Stimulated activated CD8-positive, alpha-beta memory T cell treated with anti-CD3 and anti-CD28 coated beads, Interleukin-7, amount 100 ng/mL, for 1 hour (primary cell): Measurements from ENCODE around the gene MME.

ENCODE experiments used
- DNase-seq, 2 donors: peaks; one replicate each; pipeline ENCODE4 v3.0.0-alpha.2; 2020; ENCODE audit warnings: low read depth in 2 of 2

MME gene

DNA sequence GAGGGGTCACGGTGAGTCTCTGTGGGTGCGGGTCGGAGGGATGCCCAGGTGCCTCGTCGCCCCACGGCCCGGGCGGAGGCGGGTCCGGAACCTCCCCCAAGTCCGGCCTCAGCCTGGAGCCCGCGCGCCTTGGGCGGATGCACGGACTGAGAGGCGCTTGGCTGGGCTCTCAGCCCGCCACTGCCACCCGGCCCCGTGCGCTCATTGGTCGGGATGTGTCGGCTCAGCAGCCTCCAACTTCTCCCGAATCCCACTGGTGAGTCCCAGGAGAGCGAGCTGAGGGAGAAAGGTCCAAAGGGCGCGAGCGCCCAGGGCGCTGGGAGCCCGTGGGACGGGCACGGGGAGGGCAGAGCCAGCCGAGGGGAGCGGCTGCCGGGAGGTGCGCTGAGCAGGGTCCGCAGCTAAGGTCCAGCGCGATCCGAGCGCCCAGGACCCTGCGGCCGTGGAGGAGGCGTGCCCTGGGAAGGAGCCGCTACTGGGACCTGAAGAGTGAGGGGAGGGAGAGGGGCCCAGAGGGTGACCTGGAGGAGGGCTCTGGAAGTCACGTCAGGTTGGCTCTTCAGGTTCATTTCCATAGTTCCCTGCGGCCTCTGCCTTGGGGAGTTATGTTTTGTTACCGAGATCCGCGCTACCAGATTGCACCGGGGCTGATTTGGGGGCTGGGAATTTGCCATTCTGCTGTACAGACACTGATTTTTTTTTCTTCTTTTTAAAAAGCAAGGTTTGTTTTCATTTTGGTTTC lies at the start of gene MME:
Gene MME (plus strand): TSS at position 574 of the 742 bp plus-strand sequence. CDS start 3,849 bp downstream, outside the sequence.
- no peak for DNase-seq

DNA sequence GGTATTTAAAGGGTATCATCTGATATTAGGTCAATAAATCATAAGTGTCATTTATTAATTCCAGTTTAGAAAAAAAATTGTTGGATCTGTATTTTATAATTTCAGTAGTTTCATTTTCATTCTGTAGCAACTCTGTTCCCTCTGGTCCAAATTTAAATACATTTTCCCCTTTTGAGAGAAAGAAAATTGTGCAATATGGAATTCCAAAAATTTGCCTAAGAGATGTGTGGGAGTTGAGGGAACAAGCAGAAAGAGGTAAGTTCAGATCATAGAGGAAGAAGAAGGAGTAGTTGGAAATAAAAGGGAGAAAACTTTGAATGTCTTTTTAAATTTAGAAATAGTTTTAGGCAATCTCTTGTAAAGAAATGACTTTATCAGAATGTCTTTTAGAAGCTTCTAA lies 48.9 kb upstream of the MME start:
- DNase-seq: no peak

DNA sequence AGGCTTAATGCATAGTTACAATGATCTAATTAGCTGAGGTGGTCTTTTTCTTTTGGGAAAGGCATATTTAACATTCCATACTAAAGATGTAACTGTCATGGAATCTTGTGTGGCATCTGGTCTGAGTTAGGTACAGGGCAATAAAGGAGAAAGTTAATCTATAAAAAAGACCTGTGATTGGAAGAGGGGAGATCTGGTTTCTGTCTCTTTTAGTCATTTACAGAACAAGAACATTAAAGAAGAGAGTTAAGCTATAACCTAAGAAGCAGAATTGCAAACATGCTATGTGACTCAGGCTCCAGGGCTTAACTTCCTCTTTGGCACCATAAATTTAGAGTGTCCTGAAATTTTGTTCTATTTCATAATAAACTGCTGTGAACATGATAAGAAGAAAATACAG lies 47.2 kb upstream of the MME start:
- DNase-seq: no peak

DNA sequence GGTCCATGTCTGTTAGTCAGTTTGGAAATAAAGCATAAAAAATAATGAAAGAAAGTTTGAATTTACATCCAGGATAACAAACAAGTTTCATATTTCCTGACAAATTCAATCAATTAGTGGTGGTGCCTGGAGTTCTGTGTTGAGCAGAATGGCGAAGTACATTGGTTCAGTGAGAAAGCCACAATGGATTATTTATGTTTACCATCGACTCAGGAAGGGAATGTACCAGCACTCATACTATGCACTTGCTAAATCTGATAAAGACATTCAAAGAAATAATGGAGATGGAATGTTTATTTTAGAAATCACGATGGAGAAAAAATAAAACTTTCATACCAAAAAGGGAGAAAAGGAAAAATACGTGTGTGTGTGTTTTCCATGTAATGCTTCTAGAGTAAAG lies 45.3 kb upstream of the MME start:
- no peak for DNase-seq

DNA sequence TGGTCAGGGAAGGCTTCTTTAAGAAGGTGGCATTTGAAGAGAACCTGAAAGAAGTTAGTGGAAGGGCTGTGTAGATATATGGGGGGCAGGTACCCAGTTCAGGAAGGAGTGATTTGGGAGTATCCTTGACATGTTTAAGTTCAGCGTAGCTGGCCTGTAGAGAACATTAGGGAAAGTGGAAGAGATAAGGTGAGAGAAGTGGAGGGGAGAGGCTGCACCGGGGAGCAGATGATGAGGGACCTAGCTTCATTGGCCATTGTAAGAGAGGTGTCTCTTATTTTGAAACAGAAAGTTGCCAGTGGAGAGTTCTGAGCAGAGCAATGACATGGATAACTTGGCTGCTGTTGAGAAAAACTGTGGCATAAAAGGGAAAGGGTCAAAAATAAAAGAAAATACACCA lies 44.6 kb upstream of the MME start:
- no peak for DNase-seq

DNA sequence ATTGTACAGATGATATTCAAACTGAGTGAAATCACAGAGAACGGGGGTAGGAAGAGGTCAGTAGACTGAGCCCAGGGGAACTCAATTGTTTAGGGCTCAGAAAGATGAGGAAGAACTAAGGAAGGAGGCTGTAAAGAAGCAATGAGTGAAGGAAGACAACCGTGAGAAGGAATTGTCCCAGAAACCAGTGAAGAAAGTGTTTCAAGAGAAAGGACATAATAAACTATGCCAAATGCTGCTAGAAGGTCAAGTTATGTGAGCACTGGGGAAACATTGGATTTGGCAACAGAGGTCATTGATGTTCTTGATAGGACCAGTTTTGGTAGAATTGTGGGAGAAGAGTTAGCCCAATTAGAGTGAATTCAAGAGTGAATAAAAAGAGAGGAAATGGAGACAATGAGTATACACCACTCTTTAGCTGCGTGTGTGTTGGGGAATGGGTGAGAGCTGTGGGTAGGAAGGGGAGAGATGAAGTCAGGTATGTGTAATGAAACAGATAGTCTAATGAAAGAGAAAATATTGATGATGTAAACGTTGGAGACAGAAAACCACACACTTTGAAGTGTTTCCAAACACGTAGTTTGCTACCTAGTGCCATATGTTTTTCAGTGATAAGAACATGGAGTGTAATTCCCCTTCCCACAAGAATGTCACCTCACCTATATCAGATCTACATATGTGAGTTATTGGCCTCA lies 42.5 kb upstream of the MME start:
- DNase-seq: no peak

DNA sequence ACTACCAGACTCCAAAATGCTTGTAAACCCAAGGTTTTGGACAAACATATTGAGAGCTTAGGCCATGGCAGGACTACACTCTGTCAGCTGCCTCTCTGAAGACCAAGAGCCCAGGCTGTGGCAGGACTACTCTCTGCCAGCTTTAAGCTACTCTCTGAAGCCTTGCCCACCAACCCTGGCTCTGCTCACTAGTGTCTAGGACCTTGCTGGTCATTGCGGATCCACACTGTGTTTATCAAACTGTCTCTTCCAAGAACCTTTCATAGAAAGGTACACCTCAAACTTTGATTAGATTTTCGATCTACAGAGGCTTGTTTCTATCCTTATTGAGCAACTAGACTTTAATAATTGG lies 41.9 kb upstream of the MME start:
- no peak for DNase-seq

DNA sequence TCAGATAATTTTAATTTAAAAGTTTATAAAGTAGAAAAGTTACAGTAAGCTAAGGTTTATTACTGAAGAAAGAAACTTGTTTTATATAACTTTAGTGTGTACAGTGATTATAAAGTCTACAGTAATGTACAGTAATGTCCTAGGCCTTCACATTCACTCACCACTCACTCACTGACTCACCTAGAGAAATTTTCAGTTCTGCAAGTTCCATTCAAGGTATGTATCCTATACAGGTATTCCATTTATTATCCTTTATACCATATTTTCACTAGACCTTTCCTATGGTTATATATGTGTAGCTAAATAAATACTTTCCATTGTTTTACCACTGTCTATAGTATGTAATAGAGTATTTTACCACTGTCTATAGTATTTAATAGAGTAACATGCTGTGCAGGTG lies 33.2 kb upstream of the MME start:
- no peak for DNase-seq

DNA sequence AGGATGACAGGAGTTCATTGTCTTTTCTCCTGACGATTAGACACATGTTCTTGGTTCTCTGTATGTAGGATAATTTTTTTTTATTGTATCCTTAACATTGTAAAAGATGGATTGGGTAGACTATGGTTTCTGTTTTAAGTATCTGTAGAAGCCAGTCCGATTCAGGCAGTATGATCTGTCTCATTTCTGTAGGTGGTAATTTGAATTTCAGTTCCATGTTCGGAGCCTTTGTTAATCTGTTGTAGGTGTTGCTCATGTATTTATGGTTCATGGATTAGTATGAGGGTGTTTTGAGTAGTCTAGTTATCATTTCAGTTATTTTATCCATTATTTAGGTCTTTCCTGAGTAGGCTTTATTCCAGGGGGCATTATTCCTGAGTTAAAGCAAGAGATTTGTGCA lies 32.4 kb upstream of the MME start:
- no peak for DNase-seq

DNA sequence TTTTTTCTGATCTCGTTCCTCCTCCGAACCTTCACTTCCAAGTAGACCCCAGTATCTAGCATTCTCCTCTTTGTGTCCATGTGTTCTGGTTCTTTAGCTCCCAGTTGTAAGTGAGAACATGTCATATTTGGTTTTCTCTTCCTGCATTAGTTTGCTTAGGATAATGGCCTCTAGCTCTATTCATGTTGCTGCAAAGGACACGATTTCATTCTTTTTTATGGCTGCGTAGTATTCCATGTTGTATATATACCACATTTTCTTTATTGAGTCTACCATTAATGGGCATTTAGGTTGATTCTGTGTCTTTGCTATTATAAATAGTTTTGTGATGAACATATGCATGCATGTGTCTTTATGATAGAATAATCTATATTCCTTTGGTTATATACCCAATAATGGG lies 30.2 kb upstream of the MME start:
- no peak for DNase-seq

DNA sequence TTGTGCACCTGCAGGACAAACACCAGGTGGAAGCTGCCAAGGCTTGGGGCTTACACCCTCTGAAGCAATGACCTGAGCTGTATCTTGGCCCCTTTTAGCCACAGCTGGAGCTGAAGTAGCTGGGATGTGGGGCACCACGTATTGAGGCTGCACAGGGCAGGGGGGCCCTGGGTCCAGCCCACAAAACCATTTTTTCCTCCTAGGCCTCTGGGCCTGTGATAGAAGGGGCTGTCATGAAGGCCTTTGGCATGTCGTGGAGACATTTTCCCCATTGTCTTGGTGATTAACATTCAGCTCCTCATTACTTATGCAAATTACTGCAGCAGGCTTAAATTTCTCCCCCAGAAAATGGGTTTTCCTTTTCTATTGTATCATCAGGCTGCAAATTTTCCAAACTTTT lies 27.6 kb upstream of the MME start:
- no peak for DNase-seq

DNA sequence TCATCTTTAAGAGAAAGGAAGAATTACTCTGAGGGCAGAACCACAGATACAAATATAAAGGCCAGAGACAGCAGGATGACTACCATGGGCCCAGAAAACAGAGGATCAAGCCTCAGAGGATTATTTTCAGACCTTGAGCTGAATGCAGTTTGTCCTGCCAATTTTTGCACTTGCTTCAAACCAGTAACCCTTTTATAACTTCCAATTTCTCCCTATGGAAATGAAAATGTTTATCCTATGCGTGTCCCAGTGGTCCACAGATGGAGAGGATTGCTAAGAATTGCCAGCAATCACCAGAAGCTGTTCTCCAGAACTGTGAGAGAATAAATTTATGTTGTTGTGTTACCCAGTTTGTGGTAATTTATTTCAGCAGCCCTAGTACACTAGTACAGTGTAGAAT lies 26.4 kb upstream of the MME start:
- no peak for DNase-seq

DNA sequence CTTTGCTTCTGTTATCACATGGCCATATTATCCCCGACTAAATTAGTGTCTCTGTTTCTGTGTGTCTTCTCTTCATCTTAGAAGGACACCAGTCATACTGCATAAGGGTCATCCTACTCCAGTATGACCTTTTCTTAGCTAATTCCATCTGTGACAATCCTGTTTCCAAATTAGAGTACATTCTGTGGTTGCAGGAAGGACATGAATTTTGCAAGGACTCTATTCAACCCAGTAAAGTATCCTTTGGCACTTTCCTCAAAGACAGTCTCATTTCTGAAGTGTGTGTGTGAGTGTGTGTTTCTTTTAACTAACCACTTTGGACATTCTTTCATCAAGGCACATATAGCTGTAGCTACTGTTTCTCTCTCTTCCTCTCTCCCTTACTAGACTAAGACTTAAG lies 15.2 kb upstream of the MME start:
- DNase-seq: no peak

DNA sequence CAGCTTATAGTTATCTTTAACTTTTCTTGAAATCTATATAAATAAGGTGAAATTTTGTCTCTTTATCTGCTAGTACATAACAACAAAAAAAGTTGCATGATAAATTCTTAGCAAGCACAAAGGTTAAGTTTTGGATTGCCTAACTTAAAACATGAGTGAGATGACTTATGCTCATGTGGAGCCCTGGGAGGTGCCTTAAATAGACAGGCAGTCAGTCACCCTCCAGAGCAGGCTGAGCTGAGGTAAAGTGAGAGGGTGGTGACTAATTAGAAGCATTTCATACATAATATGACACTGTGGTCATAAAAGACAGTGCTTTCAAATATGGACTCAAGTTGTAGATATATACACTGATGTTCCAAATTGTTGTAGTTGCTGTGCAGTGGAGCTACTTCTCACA lies 14.6 kb upstream of the MME start:
- DNase-seq: no peak

DNA sequence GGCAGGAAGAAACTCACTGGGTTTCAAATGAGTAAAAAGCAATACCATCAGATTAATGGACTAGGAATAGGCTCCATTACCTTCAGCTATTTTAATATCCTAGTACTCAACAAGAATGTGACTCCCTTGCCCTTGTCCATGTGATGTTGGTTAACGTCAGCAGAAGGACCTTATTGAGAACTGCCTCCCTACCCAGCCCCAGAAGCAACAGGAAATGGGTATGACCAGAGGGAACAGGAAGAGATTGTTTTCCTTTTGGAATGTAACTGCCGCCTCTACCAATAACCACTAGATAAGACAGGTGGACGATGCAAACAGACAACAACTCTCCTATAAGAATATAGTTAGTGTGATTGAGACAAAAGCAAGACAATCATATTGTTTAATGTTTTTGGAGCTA lies 10.4 kb upstream of the MME start:
- DNase-seq: no peak

DNA sequence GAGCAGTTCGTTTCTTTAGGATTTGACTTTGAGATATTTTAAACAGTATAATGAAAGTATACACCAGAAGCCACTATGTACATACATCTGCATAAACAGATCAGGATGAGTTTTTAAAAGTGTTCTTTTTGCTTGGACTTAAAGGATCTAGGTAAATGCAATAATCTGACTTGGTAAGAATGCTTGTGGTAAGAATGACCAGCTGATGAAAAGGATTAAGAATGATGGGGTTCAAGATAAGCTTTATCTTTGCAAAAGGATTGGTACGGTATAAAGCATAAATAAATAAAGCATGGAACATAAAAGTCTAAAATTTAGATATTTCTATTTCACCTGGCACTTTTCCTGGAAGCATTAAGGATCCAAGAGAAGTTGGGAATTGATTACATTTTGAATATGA lies 9.8 kb upstream of the MME start:
- DNase-seq: no peak

DNA sequence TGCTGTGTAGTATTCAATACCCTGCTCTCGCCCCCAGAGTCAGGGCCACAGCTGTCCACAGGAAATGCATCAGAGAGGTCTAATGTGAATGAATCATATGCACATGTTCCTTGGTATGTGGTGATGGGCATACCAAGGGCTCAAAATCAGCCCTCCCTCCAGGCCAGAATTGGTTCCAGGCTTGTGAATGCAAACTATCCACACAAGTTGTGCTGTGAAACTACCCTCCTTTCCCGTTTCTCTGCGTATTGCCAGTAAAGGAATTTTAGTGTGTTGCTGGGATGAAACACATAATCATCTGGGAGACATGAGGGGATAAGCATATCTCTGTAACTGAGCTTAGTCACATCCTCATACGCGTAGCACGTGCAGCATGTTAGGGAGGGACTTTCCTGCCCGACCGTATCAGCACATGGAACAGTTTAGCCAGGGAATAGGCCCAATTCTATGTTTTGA lies 9.2 kb upstream of the MME start:
- no peak for DNase-seq

DNA sequence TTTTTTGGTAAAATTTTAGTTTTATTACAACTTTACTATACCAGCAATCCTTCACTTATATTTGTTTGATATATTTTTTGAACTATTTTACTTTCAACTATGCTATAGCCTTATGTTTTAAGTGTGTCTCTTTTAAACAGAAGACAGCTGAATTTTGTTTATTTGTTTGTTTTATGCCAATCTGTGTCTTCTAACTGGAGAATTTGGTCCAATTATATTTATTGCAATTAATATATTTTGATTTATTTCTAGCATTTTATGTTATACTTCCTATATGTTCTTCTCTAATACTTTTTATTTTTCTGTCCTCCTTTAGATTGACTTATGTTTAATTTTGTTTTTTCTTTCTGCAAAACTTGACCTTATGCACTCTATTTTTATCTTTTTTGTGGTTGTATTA lies 4.9 kb upstream of the MME start:
- no peak for DNase-seq

DNA sequence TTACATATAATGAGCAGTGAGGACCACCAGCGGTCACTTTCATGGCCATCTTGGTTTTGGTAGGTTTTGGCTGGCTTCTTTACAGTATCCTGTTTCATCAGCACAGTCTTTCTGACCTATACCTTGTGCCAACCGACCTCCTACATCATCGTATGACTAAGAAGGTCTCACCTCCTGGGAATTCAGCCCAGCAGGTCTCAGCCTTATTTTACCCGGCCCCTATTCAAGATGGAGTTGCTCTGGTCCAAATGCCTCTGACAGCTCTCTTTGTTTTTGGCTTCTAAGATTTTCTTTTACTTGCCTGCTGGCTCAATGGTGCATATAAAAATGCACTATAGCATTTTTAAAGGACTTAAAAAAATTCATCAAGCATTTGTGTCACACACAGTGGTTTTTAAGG lies 3.2 kb upstream of the MME start:
- DNase-seq: no peak

DNA sequence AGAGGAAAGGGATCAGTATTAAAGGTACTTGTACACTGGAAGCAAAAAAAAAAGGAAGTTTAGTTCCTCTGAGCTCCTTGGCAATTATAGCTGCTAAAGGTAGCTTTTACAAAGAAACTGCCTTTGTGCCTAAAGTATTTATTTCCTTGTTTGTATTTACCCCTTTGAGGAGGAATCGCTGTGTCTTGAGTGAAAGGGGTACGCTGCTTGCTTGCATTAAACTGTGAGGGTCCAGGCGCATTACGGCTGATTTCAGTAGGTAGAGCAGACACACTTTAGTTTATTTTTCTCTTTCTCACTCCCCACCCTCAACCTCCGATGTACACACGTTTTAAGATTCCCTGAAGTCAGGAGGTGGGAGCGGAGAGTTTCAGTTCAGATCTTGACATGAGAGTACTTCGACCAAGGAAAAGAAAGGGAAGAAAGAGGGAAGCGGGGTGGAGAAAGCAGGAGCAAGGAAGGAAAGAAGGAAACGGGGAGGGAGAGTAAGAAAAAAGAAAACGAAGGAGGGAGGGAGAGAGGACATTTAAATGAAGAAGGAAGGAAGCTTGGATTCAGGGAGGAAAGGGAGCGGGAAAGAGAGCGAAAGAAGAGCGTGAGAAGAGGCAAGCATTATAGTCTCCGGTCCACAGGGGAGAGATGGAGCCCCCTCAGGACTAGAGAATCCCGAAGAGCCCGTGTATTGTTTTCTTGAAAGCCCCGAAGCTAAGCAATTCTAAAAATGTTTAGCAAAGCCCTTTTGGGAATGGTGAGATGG lies 1.2 kb upstream of the MME start:
- no peak for DNase-seq

DNA sequence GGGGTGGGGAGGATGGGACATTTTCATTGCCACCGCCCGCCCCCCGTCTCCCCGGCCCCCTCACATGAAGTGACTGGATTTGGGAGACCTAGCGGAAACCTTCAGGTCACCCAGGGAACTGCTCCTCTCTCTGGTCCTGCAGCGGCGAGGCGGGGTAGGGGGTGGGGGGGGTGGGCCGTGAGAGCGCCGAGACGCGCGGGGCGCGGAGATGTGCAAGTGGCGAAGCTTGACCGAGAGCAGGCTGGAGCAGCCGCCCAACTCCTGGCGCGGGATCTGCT lies 712 bp upstream of the MME start:
- DNase-seq: no peak

DNA sequence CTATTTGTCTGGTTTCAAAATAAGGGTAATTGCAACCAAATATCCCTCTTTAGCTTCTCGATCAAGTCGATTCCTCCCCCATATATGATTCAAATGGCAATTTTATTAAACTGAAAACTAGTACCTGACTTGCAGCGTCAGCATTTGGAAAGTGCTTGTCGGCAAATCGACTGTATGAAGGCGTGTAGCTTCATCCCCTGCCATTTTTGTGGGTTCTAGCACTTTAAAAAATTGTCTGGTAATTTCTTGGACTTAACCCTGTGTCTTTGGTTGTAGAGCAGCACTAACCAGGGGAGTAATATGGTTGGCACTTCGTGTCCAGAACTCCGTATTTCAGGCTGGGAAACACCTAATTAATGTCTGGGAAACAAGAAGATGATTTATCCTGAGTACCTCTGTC lies 573 bp downstream of the MME start:
- no peak for DNase-seq

DNA sequence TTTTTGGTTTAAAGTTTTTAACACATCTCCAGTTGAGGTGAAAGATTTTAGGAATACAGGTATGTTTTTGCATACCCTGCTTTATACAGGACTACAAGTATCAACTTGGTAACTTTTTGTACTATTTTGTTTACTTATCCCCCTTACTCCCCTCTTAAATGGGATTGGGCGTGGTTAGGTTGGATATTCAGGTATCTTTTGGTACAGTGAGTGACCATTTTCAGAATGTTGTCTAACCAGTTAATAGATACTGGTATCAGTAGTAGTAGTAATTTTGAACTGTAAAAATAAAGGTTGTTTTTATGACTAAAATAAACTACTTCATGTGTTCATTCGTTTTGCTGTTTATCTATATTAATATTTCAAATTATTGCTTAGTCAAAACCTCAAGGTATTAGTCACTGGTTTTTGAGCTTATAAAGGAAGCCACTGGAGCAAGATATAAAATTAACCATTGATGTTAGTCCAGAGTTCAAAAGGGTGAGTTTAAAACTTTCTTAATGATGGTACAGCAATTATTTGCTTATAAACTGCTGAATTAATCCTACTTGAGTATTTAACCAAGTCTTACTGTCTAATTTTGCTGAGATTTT lies 3.3 kb downstream of the MME start:
- no peak for DNase-seq
